HG02678 (cell line): Measurements from ENCODE around the gene DDX39A.
A peak's percentile ranks its signal among the peaks of the same experiment; 100 is the strongest.
"Not testable (repeated sequence)": the region's sequence is repeated elsewhere in the genome, so short reads cannot be mapped to it uniquely, and the experiment has no call there.

Source experiments
- ATAC-seq: cut with Tn5 transposase; IDR thresholded peaks from one replicate; pipeline ENCODE4 v1.9.1; 2021; ENCODE audit warnings: mild to moderate bottlenecking, moderate library complexity; ENCODE audit not compliant: unreplicated experiment

DDX39A gene

DNA sequence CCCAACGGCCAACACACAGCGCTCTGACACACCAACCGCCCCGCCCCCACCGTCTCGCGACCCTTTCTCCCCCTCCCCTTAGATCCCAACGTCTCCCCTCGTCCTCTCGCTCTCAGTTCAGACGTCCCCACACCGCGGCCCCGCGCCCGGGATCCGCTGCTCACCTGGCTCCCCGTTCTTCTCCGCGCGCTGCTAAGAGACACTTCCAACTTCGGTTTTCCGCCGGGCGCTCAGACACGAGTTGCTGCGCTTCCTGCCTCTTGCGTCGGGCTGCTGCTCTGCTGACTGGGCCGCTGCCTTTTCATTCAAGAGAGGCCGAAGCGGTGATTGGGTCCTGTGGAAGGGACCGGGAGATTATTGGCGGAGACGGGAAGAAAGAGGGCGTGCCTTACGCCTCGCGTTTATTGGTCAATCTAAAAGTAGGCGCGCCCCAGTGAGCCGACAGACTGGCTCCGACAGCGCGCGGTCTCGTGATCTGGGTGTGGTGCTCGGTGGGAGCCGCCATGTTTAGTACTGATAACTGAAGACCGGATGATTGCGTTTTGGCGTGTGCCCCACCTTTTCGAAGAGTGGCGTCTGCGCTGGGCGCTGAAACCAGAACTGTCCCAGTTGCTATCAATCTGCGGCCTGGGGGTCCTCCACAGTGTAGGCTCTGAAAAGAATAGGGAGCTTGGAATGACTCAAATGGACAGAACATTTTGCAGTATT, at the start of gene DDX39A:
Gene DDX39A, minus strand, starts transcription at position 236 of the 708 bp plus-strand sequence. CDS start 6,121 bp downstream, outside the sequence.
- peak; percentile 89 for ATAC-seq

DNA sequence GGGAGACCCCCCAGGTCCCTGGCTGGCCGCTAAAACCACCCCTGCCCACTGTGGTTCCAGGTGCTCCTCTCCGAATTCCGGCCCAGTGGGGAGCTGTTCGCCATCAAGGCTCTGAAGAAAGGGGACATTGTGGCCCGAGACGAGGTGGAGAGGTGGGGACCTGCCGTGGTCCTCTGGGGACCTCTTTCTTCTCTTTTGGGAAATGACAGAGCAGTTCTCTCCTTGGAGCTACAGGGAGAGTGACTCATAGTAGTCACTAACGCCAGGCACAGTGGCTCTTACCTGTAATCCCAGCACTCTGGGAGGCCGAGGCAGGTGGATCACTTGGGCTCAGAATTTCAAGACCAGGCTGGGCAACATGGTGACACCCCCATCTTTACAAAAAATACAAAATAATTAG, 48.7 kb upstream of the DDX39A start:
- no peak for ATAC-seq

DNA sequence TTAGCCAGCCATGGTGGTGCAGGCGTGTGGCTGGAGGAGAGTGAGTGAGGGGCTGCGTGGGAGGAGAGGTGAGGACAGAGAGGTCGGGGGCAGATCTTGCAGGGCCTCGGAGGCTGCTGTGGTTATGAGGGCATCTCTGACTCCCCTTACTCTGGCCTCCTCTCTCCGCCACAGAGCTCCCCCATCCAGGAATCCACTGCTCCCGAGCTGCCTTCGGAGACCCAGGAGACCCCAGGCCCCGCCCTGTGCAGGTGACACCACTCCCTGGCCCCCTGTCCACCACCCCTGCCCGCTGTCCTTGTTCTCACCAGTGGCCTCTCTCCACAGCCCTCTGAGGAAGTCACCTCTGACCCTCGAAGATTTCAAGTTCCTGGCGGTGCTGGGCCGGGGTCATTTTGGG, 48.2 kb upstream of the DDX39A start:
- no peak for ATAC-seq

DNA sequence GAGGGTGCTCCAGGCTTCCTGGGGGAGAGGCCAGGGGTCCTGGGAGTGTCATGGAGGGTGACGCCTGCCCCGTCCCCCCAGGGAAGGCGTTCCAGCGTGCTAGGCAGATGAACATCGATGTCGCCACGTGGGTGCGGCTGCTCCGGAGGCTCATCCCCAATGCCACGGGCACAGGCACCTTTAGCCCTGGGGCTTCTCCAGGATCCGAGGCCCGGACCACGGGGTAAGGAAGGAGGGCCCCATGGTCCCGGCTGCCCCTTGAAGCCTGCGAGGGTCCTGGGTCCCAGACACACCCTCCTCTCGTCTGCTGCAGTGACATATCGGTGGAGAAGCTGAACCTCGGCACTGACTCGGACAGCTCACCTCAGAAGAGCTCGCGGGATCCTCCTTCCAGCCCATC, 44.6 kb upstream of the DDX39A start:
- ATAC-seq = no peak

DNA sequence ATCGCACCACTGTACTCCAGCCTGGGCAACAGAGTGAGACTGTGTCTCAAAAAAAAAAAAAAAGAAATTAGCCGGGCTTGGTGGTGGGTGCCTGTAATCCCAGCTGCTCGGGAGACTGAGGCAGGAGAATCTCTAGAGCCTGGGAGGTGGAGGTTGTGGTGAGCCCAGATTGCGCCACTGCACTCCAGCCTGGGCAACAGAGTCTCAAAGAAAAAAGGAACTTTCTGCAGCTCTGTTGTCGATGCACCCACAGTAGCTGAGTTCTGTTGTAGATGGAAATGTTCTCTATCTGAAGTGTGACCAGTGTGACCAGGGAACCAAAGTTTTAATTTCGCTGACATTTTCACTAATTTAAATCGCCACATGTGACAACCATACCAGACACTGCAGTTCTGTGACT, 43.3 kb upstream of the DDX39A start:
- not testable (repeated sequence) for ATAC-seq

DNA sequence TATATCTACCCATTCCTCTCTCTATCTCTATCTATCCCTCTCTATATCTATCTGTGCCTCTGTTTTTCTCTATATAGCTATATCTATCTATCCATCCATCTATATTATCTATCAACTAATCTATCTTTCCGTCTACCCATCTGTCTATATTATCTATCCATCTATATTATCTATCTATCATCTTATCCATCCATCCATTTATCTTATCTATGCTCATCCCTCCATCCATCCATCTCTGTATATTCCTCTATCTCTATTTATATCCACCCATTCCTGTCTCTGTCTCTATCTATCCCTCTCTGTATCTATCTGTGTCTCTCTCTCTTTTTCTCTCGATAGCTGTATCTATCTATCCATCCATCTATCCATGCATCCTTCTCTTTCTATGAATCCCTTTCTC, 41.8 kb upstream of the DDX39A start:
- ATAC-seq = no peak

DNA sequence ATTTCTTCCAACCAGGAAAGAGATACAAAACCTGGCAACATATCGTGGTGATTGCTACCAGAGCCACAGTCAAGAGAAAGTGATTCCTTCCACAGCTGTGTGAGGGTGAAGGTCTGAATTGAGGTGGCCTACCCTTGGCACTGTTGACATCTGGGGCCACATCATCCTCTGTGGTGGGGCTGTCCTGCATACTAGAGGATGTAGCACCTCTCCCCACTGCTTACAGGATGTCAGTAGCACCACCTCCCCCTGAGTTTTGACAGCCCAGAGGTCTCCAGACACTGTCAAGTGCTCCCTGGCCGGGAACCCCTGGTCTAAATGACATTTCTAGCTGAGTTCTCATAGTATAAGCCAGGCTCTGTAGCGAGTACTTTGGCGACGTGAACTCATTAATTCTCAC, 40.6 kb upstream of the DDX39A start:
- no peak for ATAC-seq

DNA sequence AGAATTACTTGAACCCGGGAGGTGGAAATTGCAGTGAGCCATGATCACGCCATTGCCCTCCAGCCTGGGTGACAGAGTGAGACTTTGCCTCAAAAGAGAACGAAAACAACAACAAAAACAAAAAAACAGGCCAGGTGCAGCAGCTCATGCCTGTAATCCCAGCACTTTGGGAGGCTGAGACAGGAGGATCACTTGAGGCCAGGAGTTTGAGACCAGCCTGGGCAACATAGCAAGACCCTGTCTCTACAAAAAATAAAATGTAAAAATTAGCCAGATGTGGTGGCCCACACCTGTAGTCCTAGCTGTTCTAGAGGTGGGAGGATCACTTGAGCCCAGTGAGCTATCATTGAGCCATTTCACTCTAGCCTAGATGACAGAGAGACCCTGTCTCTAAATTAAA, 33.2 kb upstream of the DDX39A start:
- ATAC-seq = not testable (repeated sequence)

DNA sequence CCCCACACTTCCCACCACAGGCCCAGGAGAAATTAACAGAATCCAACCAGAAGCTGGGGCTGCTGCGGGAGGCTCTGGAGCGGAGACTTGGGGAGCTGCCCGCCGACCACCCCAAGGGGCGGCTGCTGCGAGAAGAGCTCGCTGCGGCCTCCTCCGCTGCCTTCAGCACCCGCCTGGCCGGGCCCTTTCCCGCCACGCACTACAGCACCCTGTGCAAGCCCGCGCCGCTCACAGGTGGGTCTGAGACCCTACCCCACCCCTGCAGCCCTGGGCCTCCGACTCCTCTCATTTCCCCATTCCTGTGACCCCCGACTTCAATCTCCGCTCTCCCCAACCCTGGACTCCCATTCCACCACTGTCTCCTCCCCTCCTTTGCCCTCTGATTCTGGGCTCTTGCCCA, 31.7 kb upstream of the DDX39A start:
- ATAC-seq = no peak

DNA sequence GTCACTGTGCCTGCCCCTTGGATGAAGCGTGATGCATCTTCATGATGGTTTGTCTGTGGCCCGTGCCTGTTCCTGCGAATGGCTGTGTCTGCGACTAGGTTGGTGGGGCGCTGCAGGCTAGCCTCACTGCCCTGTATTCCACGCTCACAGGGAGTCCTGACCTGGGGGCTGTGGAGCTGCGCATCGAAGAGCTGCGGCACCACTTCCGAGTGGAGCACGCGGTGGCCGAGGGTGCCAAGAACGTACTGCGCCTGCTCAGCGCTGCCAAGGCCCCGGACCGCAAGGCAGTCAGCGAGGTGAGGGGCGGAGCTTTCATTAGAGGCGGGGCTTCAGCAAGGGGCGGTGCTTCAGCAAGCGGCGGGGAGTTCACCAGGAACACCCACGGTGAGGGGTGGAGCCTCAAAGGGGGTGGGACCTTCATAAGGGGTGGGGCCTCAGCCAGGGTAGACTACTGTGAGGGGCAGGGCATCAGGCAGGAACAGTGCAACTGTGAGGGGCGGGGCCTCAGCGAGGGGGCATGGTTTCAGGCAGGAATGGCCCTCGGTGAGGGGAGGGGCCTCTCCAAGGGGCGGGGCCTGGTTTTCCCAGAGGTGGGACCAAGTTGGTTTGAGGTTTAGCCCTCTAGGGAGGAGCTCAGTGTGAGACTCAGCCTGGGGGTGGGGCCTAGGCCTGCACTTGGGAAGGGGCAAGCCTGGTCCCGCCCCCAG, 31.2 kb upstream of the DDX39A start:
- no peak for ATAC-seq

DNA sequence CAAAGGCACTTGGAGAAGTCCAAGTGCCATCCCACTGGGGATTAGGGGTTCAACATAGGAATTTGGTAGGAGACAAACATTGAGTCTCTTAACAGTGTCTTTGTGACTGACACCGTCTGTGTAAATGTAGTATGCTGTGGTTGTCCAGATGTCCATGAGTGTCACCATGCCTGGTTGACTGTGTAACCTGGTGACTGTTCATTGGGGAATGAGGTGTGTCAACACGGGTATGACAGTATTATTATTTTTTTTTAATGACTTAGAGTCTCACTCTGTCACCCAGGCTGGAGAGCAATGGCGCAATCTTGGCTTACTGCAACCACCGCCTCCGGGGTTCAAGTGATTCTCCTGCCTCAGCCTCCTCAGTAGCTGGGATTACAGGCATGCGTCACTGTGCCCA, 30.2 kb upstream of the DDX39A start:
- ATAC-seq = no peak

DNA sequence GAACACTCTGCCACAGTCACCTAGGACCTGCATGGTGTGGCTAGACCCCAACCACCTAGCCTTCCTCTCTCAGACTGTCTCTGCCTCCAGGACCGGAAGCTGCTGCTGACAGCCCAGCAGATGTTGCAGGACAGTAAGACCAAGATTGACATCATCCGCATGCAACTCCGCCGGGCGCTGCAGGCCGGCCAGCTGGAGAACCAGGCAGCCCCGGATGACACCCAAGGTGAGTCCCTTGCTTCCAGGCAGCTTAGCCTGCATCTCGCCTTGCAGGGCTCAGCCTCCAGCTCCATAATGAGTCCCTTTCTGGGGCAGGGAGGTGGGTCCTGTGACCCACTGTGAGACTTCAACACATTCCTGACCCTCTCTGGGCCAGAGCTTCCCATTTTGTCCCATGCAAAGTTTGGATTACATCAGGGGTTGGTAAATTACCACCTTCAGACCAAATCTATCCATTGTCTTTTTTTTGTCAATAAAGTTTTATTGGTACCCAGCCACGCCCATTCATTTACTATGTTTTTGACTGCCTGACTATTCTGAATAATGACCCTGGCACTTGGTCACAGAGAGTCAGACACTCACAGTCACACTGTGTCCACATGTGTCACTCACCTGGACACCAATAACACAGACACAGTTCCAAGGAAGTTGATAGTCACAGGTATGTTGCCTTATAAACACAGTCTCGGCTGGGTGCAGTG, 27.3 kb upstream of the DDX39A start:
- no peak for ATAC-seq

DNA sequence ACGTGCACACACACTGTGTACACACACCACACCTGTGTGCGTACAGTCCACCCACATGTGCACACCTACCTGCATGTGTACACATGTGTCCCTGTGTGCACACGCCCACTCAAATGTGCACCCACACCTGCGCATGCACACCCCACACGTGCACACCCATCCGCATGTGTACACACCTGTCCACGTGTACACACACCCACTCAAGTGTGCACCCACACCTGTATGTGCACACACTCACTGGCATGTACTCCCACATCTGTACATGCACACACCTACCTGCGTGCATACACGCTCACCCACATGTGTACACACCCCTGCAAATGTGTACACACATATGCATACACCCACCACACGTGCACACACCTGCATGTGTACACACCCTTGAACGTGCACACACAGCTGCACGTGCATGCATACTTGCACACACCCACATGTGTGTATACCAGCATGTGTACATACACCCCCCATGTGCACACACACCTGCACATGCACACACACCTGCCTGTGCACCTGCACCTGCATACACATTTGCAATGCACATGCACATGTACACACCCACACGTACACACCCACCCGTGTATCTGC, 24.6 kb upstream of the DDX39A start:
- no peak for ATAC-seq

DNA sequence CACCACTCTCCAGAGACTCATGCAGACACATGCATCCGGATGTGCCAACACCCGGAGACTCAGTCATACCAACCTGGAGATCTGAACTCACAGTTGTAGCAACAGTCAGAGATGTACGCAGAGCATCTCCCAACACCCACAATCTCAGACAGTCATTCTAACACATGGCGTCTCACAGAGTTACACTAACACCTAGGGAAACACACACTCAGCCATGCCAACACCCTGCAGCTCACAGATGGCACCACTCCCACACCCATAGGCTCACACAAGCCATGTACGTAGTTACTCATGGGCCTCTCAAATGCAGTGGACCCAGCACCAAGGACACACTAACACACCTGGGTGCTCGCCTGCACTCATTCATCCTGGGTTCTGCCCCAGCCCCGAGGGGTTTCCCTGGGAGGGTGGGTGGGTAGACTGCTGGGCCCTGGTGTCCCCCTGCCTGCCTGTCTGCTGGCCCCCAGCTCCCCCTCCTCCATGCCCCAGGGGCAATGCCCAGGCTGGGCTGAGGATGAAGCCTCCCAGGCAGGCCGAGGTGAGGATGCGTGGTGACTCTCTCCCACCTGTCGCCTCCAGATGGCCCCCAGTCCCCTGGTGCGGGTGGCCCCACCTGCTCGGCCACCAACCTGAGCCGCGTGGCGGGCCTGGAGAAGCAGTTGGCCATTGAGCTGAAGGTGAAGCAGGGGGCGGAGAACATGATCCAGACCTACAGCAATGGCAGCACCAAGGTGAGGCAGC, 23.9 kb upstream of the DDX39A start:
- ATAC-seq = no peak

DNA sequence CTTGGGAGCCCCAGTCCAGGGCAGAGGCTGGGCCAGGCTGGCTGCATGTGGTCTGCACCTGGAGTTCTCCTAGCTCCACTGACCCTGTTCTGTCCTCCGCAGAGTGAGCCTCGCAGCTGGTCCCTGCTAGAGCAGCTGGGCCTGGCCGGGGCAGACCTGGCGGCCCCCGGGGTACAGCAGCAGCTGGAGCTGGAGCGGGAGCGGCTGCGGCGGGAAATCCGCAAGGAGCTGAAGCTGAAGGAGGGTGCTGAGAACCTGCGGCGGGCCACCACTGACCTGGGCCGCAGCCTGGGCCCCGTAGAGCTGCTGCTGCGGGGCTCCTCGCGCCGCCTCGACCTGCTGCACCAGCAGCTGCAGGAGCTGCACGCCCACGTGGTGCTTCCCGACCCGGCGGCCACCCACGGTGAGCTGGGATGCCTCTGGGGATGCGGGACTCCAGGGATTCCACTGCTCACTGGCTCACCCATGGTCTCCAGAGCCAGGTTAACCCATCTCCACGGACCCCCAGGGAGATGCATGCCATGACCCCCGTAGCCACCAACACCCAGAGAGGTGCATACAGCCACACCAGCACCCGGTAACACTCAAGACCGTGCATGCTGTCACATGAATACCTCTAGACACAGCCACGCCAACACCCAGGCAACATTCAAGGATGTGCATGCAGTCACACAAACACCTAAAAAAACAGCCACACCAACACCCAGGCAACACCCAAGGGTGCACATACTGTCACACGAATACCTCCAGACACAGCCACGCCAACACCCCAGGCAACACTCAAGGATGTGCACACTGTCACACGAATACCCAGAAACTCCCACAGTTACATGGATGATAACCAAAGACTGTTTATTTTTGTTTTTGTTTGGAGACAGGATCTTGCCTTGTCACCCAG, 22.1 kb upstream of the DDX39A start:
- no peak for ATAC-seq

DNA sequence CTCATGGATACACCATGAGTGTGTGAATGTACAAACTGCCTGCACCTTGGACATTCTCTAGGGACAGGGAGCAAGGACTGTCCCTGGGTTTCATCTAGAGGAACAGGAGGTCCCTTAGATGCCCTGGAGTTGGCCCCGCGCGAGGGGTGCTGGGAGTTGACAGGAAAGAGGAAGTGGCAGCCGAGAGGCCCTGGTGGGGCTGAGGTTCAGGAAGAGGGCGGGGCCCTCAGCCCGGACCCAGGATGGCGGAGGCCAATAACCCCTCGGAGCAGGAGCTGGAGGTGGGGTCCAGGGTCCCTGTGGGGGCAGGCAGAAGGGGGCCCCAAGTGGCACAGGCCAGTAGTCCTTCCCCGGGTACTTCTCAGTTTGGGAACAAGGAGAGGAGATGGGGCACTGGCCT, 20.9 kb upstream of the DDX39A start:
- peak; percentile 90 for ATAC-seq

DNA sequence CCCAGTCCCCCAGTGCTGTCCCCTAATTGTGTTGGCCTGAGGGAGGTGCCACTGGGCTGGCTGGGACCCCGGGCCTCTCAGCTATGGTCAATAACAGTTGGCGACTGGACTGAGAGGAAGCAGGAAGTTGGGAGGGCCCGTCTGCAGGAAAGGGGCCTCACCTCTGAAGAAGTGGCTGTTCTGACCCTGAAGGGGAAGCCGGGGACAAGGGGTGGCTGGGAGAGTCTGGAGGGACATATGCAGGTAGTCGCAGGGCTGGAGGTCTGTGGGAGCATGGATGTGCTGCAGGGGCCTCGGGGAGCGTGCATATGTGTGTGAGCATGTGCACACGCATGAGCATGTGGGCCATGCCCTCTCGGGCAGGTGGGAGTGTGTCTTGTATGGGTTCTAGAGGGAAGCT, 19.9 kb upstream of the DDX39A start:
- ATAC-seq = no peak

DNA sequence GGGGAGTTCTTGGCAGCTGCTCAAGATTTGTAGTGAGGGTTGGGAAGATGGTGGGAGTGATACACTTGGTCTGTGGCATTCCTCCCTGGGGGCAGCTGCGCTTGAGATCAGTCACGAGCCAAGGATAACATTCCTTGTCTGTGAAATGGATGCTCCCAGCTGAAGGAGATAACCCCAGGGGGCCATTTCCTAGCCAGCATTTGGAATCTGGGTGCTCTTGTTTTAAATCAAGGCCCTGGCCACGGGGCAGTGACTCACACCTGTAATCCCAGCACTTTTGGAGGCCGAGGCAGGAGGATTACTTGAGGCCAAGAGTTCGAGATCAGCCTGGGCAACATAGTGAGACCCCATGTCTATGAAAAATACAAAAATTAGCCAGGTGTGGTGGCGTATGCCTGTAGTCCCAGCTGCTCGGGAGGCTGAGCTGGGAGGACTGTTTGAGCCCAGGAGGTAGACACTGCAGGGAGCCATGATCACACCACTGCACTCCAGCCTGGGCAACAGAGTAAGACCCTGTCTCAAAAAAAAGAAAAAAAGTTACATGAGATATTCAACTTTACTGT, 18.5 kb upstream of the DDX39A start:
- no peak for ATAC-seq

DNA sequence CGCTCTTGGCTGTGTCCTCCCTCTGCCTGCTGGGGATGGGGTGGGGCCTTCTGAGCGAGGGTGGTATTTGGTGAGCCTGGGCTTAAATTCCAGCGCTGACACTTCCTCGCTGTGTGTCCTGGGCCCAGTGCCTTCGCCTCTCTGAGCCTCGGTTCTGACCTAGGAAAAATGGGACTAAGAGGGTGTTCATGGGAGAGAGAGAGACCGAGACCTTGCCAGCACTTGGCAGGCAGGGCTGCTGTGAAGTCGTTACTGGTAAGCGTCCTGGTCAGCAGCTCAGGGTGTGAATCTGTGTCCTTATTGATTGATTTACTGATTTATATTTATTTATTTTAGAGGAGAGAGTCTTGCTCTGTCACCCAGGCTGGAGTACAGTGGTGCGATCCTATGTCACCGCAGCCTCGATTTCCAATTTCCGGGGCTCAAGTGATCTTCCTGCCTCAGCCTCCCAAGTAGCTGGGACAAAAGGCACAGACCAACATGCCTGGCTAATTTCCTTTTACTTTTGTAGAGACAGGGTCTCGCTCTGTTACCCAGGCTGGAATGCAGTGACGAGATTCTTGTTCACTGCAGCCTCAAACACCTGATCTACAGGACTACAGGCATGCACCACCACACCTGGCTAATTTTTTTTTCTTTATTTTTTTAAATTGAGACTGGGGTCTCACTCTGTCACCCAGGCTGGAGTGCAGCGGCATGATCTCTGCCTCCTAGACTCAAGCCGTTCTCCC, 16.3 kb upstream of the DDX39A start:
- no peak for ATAC-seq
